Peyer's patch (tissue), 4 donors: ENCODE measurements around the gene COL2A1.

Source experiments
- POLR2A ChIP-seq, 2 donors: fragments of 450-650 bp; IDR thresholded peaks; one replicate each; pipeline ENCODE4 v1.5.1; 2017; ENCODE audit warnings: antibody characterized with exemption in 2 of 2, mild to moderate bottlenecking in 2 of 2, moderate library complexity in 2 of 2
- TF ChIP-seq, protein P1 (sequence below), 6 experiments: fragments of 450-650 bp in 4 of 6; fragments of 200-600 bp in 2 of 6; sonication (generic) in 1 of 6; IDR thresholded peaks; one replicate each; pipeline ENCODE4 v1.5.1; 2017 to 2019; ENCODE audit warnings: antibody characterized with exemption in 6 of 6, mild to moderate bottlenecking in 3 of 6, moderate library complexity in 1 of 6

DNA sequence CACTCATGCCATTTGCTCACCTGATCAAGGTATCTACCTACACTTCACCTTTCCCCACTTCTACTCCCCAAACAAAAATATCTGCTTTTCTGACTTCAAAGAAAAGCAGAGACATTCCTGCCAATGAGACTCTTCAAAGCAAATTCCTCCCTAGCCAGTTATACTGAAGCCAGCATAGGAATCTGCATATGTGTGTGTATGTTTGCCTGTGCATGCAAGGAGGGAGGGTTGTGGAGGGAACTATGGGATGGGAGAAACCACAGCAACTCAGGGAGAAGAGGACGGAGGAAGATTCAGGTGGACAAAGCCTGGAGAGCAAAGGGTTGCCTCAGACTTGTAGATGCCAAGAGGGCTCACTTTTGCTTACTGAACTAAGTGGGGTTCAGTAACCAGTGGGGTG, 73.1 kb downstream of the COL2A1 start:
- TF ChIP-seq, protein P1, sequence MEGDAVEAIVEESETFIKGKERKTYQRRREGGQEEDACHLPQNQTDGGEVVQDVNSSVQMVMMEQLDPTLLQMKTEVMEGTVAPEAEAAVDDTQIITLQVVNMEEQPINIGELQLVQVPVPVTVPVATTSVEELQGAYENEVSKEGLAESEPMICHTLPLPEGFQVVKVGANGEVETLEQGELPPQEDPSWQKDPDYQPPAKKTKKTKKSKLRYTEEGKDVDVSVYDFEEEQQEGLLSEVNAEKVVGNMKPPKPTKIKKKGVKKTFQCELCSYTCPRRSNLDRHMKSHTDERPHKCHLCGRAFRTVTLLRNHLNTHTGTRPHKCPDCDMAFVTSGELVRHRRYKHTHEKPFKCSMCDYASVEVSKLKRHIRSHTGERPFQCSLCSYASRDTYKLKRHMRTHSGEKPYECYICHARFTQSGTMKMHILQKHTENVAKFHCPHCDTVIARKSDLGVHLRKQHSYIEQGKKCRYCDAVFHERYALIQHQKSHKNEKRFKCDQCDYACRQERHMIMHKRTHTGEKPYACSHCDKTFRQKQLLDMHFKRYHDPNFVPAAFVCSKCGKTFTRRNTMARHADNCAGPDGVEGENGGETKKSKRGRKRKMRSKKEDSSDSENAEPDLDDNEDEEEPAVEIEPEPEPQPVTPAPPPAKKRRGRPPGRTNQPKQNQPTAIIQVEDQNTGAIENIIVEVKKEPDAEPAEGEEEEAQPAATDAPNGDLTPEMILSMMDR (IDR thresholded peaks at IDR 0.05), result no peak
- TF ChIP-seq POLR2A (IDR thresholded peaks at IDR 0.05), result no peak
